Liver (tissue), 9 donors: ENCODE results near the gene FAM171A1. TPM values are rescaled to one million over a fixed set of nuclear protein-coding genes. Genes with fewer than 3 reads are reported as not detected.

Experiments used
- DNase-seq: peaks from one replicate; pipeline ENCODE4 v3.0.0-alpha.2; 2017; ENCODE audit warnings: low spot score
- H3K27ac ChIP-seq, 2 donors: one replicate each; pipeline ENCODE4 v1.7.0; 2013; ENCODE audit warnings: inconsistent platforms in 2 of 2, low read length in 2 of 2, control low read depth in 1 of 2, low read depth in 1 of 2, mild to moderate bottlenecking in 1 of 2
- H3K27me3 ChIP-seq, 4 donors: one replicate each; pipeline versions ENCODE4 v1.6.1 to v1.7.0; 2013; ENCODE audit warnings: low read length in 3 of 4, inconsistent platforms in 1 of 4, mild to moderate bottlenecking in 1 of 4, moderate library complexity in 1 of 4; ENCODE audit not compliant: control insufficient read depth in 4 of 4, insufficient read depth in 4 of 4
- H3K36me3 ChIP-seq, 4 donors: one replicate each; pipeline versions ENCODE4 v1.6.1 to v1.7.0; 2013; ENCODE audit warnings: low read length in 3 of 4, mild to moderate bottlenecking in 3 of 4, low read depth in 1 of 4, moderate library complexity in 1 of 4; ENCODE audit not compliant: control insufficient read depth in 4 of 4, insufficient read depth in 3 of 4
- H3K4me1 ChIP-seq, 4 donors: one replicate each; pipeline versions ENCODE4 v1.6.1 to v1.7.0; 2013; ENCODE audit warnings: low read length in 3 of 4, mild to moderate bottlenecking in 3 of 4, moderate library complexity in 1 of 4; ENCODE audit not compliant: control insufficient read depth in 4 of 4, insufficient read depth in 4 of 4
- H3K4me3 ChIP-seq, 3 donors: one replicate each; pipeline versions ENCODE4 v1.6.1 to v1.7.0; 2013; ENCODE audit warnings: low read length in 3 of 3, control low read depth in 1 of 3, low read depth in 1 of 3, mild to moderate bottlenecking in 1 of 3
- H3K9ac ChIP-seq, 2 donors: one replicate each; pipeline ENCODE4 v1.7.0; 2013; ENCODE audit warnings: low read length in 2 of 2, mild to moderate bottlenecking in 2 of 2, moderate library complexity in 2 of 2, control low read depth in 1 of 2, low read depth in 1 of 2
- H3K9me3 ChIP-seq, 4 donors: one replicate each; pipeline versions ENCODE4 v1.6.1 to v1.7.0; 2013; ENCODE audit warnings: low read length in 3 of 4; ENCODE audit not compliant: control insufficient read depth in 4 of 4
- ATF3 ChIP-seq: IDR thresholded peaks from 2 replicates; pipeline ENCODE4 v1.6.1; 2016; ENCODE audit warnings: antibody characterized with exemption
- FOXA1 ChIP-seq: IDR thresholded peaks from 2 replicates; pipeline ENCODE4 v1.6.1; 2016; ENCODE audit warnings: antibody characterized with exemption
- FOXA2 ChIP-seq: IDR thresholded peaks from 2 replicates; pipeline ENCODE4 v1.6.1; 2016; ENCODE audit warnings: antibody characterized with exemption
- HNF4A ChIP-seq, 2 donors: conservative IDR thresholded peaks; 2 replicates each; pipeline ENCODE4 v1.6.1; 2016; ENCODE audit warnings: antibody characterized with exemption in 2 of 2, mild to moderate bottlenecking in 2 of 2
- HNF4G ChIP-seq: IDR thresholded peaks from 2 replicates; pipeline ENCODE4 v1.6.1; 2016; ENCODE audit warnings: antibody characterized with exemption
- JUND ChIP-seq, 2 donors: IDR thresholded peaks; 2 replicates each; pipeline ENCODE4 v1.6.1; 2016; ENCODE audit warnings: antibody characterized with exemption in 2 of 2
- NR2F2 ChIP-seq: IDR thresholded peaks from 2 replicates; pipeline ENCODE4 v1.6.1; 2016; ENCODE audit warnings: antibody characterized with exemption
- RAD21 ChIP-seq, 2 donors: IDR thresholded peaks; 2 replicates each; pipeline ENCODE4 v1.6.1; 2016; ENCODE audit warnings: antibody characterized with exemption in 2 of 2, mild to moderate bottlenecking in 2 of 2
- REST ChIP-seq: IDR thresholded peaks from 2 replicates; pipeline ENCODE4 v1.6.1; 2016; ENCODE audit warnings: antibody characterized with exemption, mild to moderate bottlenecking
- RXRA ChIP-seq, 2 donors: IDR thresholded peaks; 2 replicates each; pipeline ENCODE4 v1.6.1; 2017 to 2018; ENCODE audit warnings: antibody characterized with exemption in 2 of 2, mild to moderate bottlenecking in 1 of 2
- SP1 ChIP-seq: IDR thresholded peaks from 2 replicates; pipeline ENCODE4 v1.6.1; 2018; ENCODE audit warnings: antibody characterized with exemption, mild to moderate bottlenecking
- TAF1 ChIP-seq: conservative IDR thresholded peaks from 2 replicates; pipeline ENCODE4 v1.6.1; 2016; ENCODE audit warnings: antibody characterized with exemption, mild to moderate bottlenecking
- YY1 ChIP-seq: IDR thresholded peaks from 2 replicates; pipeline ENCODE4 v1.6.1; 2016; ENCODE audit warnings: antibody characterized with exemption, mild to moderate bottlenecking
- ZBTB33 ChIP-seq: IDR thresholded peaks from 2 replicates; pipeline ENCODE4 v1.6.1; 2016; ENCODE audit warnings: antibody characterized with exemption
- WGBS: extraction: QIAGEN DNeasy Blood & Tissue Kit; methylation state at CpG from one replicate; pipeline ENCODE4 v1.1.7; 2013; 5-methylcytosine and 5-hydroxymethylcytosine counted together
- polyA plus RNA-seq, 2 donors: library from polyadenylated mRNA; stranded (reverse) in 1 of 2; unstranded in 1 of 2; fragments of 200-250 nt in 1 of 2; fragments of >200 nt in 1 of 2; fragmentation: Nextera tagmentation in 1 of 2; extraction: Ambion mirVana in 1 of 2; gene quantifications; one replicate each; pipeline versions ENCODE4 v1.2.1 to v1.2.3, GENCODE V29; 2013 to 2015
- total RNA-seq, 2 donors: library from RNA; depleted of rRNA; stranded (reverse); fragments of >200 nt; gene quantifications; one replicate each; pipeline ENCODE4 v1.2.3, GENCODE V29; 2014
- TF ChIP-seq, protein P1 (sequence below): fragments of 150-350 bp; IDR thresholded peaks from 2 replicates; pipeline ENCODE4 v1.5.1; 2017; ENCODE audit warnings: improper control_type of control experiment, low read depth, low read length; ENCODE audit not compliant: missing input control
- donor health status: healthy.
- donor health status: healthy.
- donor health status: healthy.
- donor health status: healthy.
- donor health status: healthy.

FAM171A1 gene
- total and polyA plus RNA-seq, 4 donors: 2.5 to 10.2 (median 7.7) TPM

GRCh38 chr10:15213461-15213861, 157.6 kb downstream of the FAM171A1 start (continued):
- TF ChIP-seq REST: no peak
- TF ChIP-seq RAD21 (IDR thresholded peaks at IDR 0.05): no peak
- TF ChIP-seq HNF4G: no peak

GRCh38 chr10:15211464-15211979, 159.6 kb downstream of the FAM171A1 start:
- H3K27ac ChIP-seq: no peak overlapping the region
- H3K4me3 ChIP-seq: no peak overlapping the region
- DNase-seq: no peak
- 81% methylated on average over 6 of the region's 6 CpGs for WGBS
- TF ChIP-seq NR2F2: no peak
- TF ChIP-seq HNF4G: no peak
- no peak for TF ChIP-seq RAD21 (IDR thresholded peaks at IDR 0.05)
- no peak for TF ChIP-seq TAF1
- no peak for TF ChIP-seq JUND (IDR thresholded peaks at IDR 0.05)
- TF ChIP-seq HNF4A (conservative IDR thresholded peaks at IDR 0.05): no peak
- no peak for TF ChIP-seq ZBTB33
- no peak for TF ChIP-seq ATF3
- TF ChIP-seq RXRA (IDR thresholded peaks at IDR 0.05): no peak
- TF ChIP-seq YY1: no peak
- no peak for TF ChIP-seq FOXA2
- no peak for TF ChIP-seq SP1
- no peak for TF ChIP-seq REST
- no peak for TF ChIP-seq FOXA1
- TF ChIP-seq, protein P1, sequence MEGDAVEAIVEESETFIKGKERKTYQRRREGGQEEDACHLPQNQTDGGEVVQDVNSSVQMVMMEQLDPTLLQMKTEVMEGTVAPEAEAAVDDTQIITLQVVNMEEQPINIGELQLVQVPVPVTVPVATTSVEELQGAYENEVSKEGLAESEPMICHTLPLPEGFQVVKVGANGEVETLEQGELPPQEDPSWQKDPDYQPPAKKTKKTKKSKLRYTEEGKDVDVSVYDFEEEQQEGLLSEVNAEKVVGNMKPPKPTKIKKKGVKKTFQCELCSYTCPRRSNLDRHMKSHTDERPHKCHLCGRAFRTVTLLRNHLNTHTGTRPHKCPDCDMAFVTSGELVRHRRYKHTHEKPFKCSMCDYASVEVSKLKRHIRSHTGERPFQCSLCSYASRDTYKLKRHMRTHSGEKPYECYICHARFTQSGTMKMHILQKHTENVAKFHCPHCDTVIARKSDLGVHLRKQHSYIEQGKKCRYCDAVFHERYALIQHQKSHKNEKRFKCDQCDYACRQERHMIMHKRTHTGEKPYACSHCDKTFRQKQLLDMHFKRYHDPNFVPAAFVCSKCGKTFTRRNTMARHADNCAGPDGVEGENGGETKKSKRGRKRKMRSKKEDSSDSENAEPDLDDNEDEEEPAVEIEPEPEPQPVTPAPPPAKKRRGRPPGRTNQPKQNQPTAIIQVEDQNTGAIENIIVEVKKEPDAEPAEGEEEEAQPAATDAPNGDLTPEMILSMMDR: no peak
- H3K9ac ChIP-seq: no peak overlapping the region
- H3K9me3 ChIP-seq: no peaks in the 10 kb centered on the region
- H3K4me1 ChIP-seq: peaks cover 0 to 3% (median 1%) of the 10 kb centered on the region in 4 donors
- no peaks in the 10 kb centered on the region for H3K27me3 ChIP-seq
- peaks cover 0 to 13% (median 7%) of the 10 kb centered on the region in 4 donors for H3K36me3 ChIP-seq
